ENCODE measurements around the gene TFR2.

DNA sequence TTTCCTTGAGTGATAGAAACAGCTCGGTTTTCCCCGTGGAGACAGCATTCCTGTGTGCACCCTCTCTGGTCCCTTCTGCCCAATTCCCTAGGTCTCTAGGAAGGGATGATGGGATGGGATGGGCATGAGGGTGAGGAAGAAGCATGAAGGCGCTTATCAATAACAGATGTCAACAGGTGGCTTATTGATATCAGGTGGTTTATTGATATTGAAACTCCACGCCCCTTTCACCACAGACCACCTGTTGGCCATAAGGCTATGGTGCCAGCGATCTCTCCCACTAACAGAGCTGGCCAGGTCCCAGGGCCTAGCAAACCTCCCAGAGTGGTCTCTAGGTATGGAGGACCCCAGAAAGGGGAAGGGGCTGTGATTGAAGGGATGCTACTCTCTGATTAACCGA, 21.1 kb downstream of the TFR2 start:
- TF ChIP-seq, protein P1, sequence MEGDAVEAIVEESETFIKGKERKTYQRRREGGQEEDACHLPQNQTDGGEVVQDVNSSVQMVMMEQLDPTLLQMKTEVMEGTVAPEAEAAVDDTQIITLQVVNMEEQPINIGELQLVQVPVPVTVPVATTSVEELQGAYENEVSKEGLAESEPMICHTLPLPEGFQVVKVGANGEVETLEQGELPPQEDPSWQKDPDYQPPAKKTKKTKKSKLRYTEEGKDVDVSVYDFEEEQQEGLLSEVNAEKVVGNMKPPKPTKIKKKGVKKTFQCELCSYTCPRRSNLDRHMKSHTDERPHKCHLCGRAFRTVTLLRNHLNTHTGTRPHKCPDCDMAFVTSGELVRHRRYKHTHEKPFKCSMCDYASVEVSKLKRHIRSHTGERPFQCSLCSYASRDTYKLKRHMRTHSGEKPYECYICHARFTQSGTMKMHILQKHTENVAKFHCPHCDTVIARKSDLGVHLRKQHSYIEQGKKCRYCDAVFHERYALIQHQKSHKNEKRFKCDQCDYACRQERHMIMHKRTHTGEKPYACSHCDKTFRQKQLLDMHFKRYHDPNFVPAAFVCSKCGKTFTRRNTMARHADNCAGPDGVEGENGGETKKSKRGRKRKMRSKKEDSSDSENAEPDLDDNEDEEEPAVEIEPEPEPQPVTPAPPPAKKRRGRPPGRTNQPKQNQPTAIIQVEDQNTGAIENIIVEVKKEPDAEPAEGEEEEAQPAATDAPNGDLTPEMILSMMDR (IDR thresholded peaks at IDR 0.05) = no peak
- TF ChIP-seq ZFX (IDR thresholded peaks at IDR 0.05; ENCODE audit: borderline replicate concordance) = no peak

Data from 22Rv1 (cell line).